CD4-positive, alpha-beta T cell treated with Interleukin-15 for 4 hours (primary cell): ENCODE data around the gene FAM241B.

Source experiments
- DNase-seq: peaks from one replicate; pipeline ENCODE4 v3.0.0-alpha.2; 2020; ENCODE audit warnings: low spot score

The FAM241B gene

GRCh38 chr10:69649786-69650550, 19.9 kb downstream of the FAM241B start:
- DNase-seq = no peak

GRCh38 chr10:69650589-69651261, 20.7 kb downstream of the FAM241B start:
- DNase-seq = no peak

DNA sequence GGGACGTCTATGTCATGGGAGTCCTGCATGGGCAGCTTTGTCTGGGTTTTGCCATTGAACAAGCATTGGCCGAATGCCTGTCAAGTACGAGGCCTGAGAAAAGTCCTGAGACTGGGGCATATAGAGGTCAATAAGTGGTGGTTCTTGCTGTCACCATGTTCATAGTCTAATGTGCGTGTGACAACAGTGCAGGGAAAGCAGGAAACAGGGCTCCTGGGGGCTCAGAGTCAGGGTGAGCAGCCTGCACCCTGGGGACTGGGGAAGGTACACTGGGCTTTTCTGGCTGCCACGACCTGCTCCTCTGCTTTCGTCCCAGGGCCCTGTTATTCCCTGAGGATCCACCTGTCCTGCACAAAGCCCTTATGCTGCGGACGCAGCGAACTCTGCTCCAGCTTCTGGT, 21.3 kb downstream of the FAM241B start:
- DNase-seq = no peak

GRCh38 chr10:69652111-69652856, 22.2 kb downstream of the FAM241B start:
- no peak for DNase-seq

DNA sequence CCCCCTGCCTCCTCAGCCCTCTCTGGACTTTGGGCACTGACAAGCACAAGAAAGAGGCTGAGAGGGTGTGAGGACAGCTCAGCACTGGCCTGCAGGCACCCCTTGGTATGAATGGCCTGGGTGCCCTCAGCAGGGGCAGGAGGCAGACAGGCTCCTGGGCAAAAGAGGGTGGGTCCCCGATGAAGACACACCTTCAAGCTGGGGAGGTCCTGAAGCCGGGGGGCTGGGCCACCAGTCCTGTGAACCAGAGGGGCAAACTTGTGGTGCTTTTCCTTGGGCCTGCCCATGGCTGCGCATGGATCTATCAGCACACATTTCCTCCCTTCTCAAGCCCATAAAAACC, 22.8 kb downstream of the FAM241B start:
- DNase-seq = no peak

- no peak for DNase-seq
Observed at GRCh38 chr10:69653561-69653960, 23.5 kb downstream of the FAM241B start.

- no peak for DNase-seq
Observed at GRCh38 chr10:69655124-69655867, 25.2 kb downstream of the FAM241B start.

GRCh38 chr10:69655868-69656555, 26.0 kb downstream of the FAM241B start:
- no peak for DNase-seq

GRCh38 chr10:69656742-69657269, 26.8 kb downstream of the FAM241B start:
- no peak for DNase-seq

- DNase-seq = no peak
Observed at GRCh38 chr10:69657430-69657829, 27.4 kb downstream of the FAM241B start.

- no peak for DNase-seq
Observed at GRCh38 chr10:69657866-69658265, 27.8 kb downstream of the FAM241B start.

- DNase-seq = no peak
Observed at GRCh38 chr10:69659241-69660038, 29.4 kb downstream of the FAM241B start.

GRCh38 chr10:69660296-69660695, 30.2 kb downstream of the FAM241B start:
- DNase-seq = no peak

DNA sequence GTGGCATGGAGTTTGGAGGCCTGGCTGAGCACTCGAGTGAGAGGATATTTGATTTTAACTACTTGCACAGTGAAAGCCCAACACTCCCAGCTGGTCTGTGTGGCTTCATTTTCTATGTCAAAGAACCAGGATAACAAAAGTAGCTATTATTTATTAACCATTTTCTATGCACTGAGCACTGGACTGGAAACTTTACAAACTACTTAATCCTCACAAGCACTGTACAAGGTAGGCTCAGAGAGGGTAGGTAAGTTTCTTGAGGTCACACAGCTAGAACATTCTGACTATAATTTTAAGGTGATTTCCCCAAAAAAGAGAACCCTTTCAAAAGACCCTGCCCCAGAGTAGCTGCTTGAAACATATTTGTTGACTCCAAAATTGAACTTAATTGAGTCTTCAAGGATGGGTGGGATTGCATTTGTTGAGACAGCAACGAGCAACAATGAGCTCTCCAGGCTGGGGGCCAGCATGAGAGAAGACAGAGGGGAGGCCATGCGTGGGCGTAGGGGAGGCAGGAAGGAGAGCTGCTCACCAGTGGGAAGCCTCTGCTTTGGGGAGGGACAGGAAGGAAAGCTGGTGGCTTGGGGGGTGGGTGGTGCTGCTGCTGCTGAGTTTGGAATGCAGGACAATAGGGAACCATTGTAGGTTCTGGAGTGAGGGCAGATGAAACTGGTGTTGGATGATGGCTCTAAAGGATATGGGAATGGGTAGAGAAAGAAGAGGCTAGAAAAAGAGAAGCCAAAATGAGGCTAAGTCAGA, 31.5 kb downstream of the FAM241B start:
- DNase-seq = no peak

GRCh38 chr10:69662173-69662877, 32.3 kb downstream of the FAM241B start:
- DNase-seq = no peak

- DNase-seq = no peak
Observed at GRCh38 chr10:69662901-69663300, 32.9 kb downstream of the FAM241B start.

- DNase-seq = no peak
Observed at GRCh38 chr10:69663369-69663947, 33.4 kb downstream of the FAM241B start.

DNA sequence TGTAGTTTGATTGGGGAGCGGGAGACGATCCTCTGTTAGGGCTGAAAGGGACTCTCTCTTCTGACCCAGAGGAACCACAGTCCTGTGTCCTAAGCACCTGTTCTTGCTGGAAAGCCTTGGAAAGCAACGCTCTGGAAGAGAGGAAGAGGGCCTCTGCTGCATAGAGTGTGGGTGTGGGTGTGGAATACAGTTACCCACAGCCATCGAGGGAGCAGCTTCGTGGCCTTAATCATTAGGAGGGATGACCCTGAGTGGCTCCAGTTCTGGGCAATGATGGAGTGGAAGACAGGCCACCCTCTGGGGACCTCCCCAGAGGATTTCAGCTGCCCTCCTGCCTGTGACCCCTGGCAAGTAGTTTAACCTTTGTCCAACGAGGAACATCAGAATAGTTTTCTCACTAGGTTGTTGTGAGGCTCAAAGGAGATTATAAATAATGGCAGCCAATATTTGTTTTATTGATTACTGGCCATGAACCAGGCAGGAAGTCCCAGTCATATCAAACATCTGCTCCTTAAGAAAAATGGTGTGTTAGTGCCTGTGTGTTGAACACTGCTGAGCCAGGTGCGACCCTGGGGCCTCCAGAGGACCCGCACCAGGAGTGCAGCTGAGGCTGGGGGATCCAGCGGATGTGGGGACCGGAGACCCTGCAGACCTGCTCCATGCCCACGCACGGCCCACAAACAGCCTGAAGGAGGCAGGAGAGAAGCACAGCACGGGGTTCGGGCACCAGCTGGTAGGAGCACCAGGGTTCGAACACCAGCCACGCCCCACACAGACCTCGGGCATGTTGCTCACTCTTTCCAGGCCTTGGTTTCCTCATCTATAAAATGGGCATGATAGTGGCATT, 35.6 kb downstream of the FAM241B start:
- no peak for DNase-seq
